K562 (cell line): ENCODE data around the gene WDR35. TPM values are rescaled to one million over a fixed set of nuclear protein-coding genes. Genes with fewer than 3 reads are reported as not detected.
A peak's percentile ranks its signal among the peaks of the same experiment; 100 is the strongest.

Experiments
- HCFC1 ChIP-seq: IDR thresholded peaks from 2 replicates; pipeline ENCODE4 v1.6.1; 2012; ENCODE audit warnings: low read depth, low read length, improper control_type of control experiment
- HNRNPUL1 ChIP-seq: fragments of 200-400 bp; formaldehyde crosslinking; IDR thresholded peaks from 2 replicates; pipeline ENCODE4 v1.6.1; 2017; ENCODE audit warnings: low read length
- L3MBTL2 ChIP-seq: fragments of 450-650 bp; IDR thresholded peaks from 2 replicates; pipeline ENCODE4 v1.6.1; 2016; ENCODE audit warnings: mild to moderate bottlenecking, moderate library complexity
- MED1 ChIP-seq: sonication (generic); formaldehyde crosslinking; IDR thresholded peaks from 2 replicates; pipeline ENCODE4 v1.8.1; 2023; ENCODE audit warnings: missing genetic modification reagents, borderline replicate concordance
- MEF2D ChIP-seq: conservative IDR thresholded peaks from 2 replicates; pipeline ENCODE4 v1.6.1; 2016; ENCODE audit warnings: low read depth, missing genetic modification characterization, missing compliant biosample characterization
- MYNN ChIP-seq, 2 experiments: sonication (generic); formaldehyde crosslinking in 1 of 2; IDR thresholded peaks; 2 replicates each; pipeline versions ENCODE4 v1.5.0 to v1.6.1; 2016 to 2020; ENCODE audit warnings: antibody characterized with exemption in 1 of 2, missing genetic modification reagents in 1 of 2
- NFYB ChIP-seq: IDR thresholded peaks from 2 replicates; pipeline ENCODE4 v1.6.1; 2011; ENCODE audit warnings: mild to moderate bottlenecking, moderate library complexity; ENCODE audit not compliant: insufficient read length; ENCODE audit errors: extremely low read depth
- PHF8 ChIP-seq: fragments of 200-600 bp; sonication (generic); IDR thresholded peaks from 2 replicates; pipeline ENCODE4 v1.6.1; 2012; ENCODE audit warnings: mixed run types, mild to moderate bottlenecking, inconsistent platforms, low read length, moderate library complexity, borderline replicate concordance
- RBBP5 ChIP-seq: fragments of 200-600 bp; sonication (generic); IDR thresholded peaks from 2 replicates; pipeline ENCODE4 v1.6.1; 2012; ENCODE audit warnings: borderline replicate concordance, mild to moderate bottlenecking, low read length, control low read depth, inconsistent platforms; ENCODE audit not compliant: insufficient read depth, poor library complexity, severe bottlenecking
- TGIF2 ChIP-seq: sonication (generic); formaldehyde crosslinking; IDR thresholded peaks from 2 replicates; pipeline ENCODE4 v1.8.1; 2022; ENCODE audit warnings: mild to moderate bottlenecking, missing genetic modification reagents, moderate library complexity
- ZNF140 ChIP-seq: fragments of 250-450 bp; sonication (Bioruptor Pico); IDR thresholded peaks from 2 replicates; pipeline ENCODE4 v1.8.0; 2021; ENCODE audit warnings: moderate library complexity, mild to moderate bottlenecking, inconsistent platforms
- polyA plus RNA-seq, 8 experiments: library from polyadenylated mRNA; depleted of rRNA in 4 of 8; stranded (reverse) in 5 of 8; unstranded in 3 of 8; fragments of >200 nt; fragmentation: Nextera tagmentation in 2 of 8; fragmentation: Illumina TruSeq in 1 of 8; extraction: Ambion mirVana in 2 of 8; extraction: Trizol in 1 of 8; gene quantifications; 2 replicates each; pipeline versions ENCODE4 v1.2.1 to v1.2.3, GENCODE V29; 2011 to 2014; ENCODE audit warnings: inconsistent platforms in 1 of 8, missing spikeins in 1 of 8
- total RNA-seq, 7 experiments: library from RNA; depleted of rRNA in 6 of 7; stranded (reverse); fragments of >200 nt in 6 of 7; fragmentation: Illumina TruSeq in 2 of 7; extraction: Trizol in 2 of 7; gene quantifications; 2 replicates each; pipeline versions ENCODE4 v1.2.1 to v1.2.3, GENCODE V29; 2011 to 2021; ENCODE audit warnings: low replicate concordance in 1 of 7
- TF ChIP-seq, protein P1 (sequence below): sonication (generic); formaldehyde crosslinking; IDR thresholded peaks from 2 replicates; pipeline ENCODE4 v1.8.0; 2023; ENCODE audit warnings: missing genetic modification reagents, mild to moderate bottlenecking, borderline replicate concordance
- TF ChIP-seq, protein P2 (sequence below): sonication (generic); formaldehyde crosslinking; IDR thresholded peaks from 2 replicates; pipeline ENCODE4 v1.8.0; 2022; ENCODE audit warnings: missing genetic modification reagents, mild to moderate bottlenecking, borderline replicate concordance
- TF ChIP-seq, protein P3 (sequence below): sonication (generic); formaldehyde crosslinking; IDR thresholded peaks from 2 replicates; pipeline ENCODE4 v1.8.0; 2022; ENCODE audit warnings: mild to moderate bottlenecking, missing genetic modification reagents

The WDR35 gene
- total and polyA plus RNA-seq, 9 of the 15 experiments (the other 6 are each of a cell fraction or from before 2014, with no cell fraction given): 3.3 to 13.1 (median 8.0) TPM

DNA sequence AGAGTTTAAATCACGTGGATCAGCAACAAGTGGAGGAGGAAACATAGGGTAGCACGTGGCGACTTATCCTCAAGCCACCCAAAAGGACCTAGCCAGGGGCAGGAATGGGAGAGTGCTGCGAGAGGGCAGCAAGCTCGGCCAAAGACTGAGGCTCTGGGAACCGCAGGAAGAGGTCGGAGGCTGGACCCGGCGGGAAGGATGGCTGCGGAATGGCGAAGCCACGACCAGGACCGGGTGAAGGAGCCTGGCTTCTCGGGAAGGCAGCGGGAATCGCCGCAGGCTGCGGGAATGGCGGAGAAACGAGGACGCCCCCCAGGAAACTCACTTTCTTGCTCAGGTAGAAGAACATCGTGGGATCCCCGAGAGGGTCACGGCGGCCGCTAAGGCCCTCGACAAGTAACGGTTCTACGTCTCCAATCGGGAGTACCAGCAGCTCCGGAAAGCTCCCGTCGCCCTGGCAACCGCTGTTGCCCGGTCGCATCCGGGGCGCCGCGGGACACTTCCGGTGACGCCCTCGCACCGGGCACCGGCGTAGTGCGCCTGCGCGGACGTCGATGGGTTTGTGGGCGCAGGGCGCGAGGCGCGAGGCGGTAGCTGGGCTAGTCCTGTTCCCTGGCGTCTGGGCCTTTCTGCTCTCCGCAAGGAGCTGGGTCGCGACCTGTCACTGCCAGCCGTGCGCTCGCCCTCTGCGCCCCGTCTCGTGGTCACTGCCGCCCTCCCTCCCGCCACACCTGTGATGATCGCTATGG, at the start of gene WDR35 (continued):
- TF ChIP-seq L3MBTL2: peak; percentile 96
- peak; percentile 81 for TF ChIP-seq RBBP5
- no peak for TF ChIP-seq MYNN (IDR thresholded peaks at IDR 0.05)
- TF ChIP-seq MYNN (CRISPR knock-in tag; IDR thresholded peaks at IDR 0.05): no peak
- TF ChIP-seq MEF2D (tag): no peak
- TF ChIP-seq PHF8: peak; percentile 45; the same call in 1 of the 2 replicates
- no peak for TF ChIP-seq NFYB
- TF ChIP-seq MED1 (CRISPR knock-in tag): no peak
- 0 out of 2 replicates have a peak, but pooled peaks have one; percentile 14 for TF ChIP-seq HCFC1
- TF ChIP-seq, protein P1, sequence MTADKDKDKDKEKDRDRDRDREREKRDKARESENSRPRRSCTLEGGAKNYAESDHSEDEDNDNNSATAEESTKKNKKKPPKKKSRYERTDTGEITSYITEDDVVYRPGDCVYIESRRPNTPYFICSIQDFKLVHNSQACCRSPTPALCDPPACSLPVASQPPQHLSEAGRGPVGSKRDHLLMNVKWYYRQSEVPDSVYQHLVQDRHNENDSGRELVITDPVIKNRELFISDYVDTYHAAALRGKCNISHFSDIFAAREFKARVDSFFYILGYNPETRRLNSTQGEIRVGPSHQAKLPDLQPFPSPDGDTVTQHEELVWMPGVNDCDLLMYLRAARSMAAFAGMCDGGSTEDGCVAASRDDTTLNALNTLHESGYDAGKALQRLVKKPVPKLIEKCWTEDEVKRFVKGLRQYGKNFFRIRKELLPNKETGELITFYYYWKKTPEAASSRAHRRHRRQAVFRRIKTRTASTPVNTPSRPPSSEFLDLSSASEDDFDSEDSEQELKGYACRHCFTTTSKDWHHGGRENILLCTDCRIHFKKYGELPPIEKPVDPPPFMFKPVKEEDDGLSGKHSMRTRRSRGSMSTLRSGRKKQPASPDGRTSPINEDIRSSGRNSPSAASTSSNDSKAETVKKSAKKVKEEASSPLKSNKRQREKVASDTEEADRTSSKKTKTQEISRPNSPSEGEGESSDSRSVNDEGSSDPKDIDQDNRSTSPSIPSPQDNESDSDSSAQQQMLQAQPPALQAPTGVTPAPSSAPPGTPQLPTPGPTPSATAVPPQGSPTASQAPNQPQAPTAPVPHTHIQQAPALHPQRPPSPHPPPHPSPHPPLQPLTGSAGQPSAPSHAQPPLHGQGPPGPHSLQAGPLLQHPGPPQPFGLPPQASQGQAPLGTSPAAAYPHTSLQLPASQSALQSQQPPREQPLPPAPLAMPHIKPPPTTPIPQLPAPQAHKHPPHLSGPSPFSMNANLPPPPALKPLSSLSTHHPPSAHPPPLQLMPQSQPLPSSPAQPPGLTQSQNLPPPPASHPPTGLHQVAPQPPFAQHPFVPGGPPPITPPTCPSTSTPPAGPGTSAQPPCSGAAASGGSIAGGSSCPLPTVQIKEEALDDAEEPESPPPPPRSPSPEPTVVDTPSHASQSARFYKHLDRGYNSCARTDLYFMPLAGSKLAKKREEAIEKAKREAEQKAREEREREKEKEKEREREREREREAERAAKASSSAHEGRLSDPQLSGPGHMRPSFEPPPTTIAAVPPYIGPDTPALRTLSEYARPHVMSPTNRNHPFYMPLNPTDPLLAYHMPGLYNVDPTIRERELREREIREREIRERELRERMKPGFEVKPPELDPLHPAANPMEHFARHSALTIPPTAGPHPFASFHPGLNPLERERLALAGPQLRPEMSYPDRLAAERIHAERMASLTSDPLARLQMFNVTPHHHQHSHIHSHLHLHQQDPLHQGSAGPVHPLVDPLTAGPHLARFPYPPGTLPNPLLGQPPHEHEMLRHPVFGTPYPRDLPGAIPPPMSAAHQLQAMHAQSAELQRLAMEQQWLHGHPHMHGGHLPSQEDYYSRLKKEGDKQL (CRISPR knock-in tag): no peak
- TF ChIP-seq HNRNPUL1: no peak
- TF ChIP-seq ZNF140 (CRISPR knock-in tag): no peak
- no peak for TF ChIP-seq TGIF2
- TF ChIP-seq, protein P2, sequence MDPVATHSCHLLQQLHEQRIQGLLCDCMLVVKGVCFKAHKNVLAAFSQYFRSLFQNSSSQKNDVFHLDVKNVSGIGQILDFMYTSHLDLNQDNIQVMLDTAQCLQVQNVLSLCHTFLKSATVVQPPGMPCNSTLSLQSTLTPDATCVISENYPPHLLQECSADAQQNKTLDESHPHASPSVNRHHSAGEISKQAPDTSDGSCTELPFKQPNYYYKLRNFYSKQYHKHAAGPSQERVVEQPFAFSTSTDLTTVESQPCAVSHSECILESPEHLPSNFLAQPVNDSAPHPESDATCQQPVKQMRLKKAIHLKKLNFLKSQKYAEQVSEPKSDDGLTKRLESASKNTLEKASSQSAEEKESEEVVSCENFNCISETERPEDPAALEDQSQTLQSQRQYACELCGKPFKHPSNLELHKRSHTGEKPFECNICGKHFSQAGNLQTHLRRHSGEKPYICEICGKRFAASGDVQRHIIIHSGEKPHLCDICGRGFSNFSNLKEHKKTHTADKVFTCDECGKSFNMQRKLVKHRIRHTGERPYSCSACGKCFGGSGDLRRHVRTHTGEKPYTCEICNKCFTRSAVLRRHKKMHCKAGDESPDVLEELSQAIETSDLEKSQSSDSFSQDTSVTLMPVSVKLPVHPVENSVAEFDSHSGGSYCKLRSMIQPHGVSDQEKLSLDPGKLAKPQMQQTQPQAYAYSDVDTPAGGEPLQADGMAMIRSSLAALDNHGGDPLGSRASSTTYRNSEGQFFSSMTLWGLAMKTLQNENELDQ: no peak
- TF ChIP-seq, protein P3, sequence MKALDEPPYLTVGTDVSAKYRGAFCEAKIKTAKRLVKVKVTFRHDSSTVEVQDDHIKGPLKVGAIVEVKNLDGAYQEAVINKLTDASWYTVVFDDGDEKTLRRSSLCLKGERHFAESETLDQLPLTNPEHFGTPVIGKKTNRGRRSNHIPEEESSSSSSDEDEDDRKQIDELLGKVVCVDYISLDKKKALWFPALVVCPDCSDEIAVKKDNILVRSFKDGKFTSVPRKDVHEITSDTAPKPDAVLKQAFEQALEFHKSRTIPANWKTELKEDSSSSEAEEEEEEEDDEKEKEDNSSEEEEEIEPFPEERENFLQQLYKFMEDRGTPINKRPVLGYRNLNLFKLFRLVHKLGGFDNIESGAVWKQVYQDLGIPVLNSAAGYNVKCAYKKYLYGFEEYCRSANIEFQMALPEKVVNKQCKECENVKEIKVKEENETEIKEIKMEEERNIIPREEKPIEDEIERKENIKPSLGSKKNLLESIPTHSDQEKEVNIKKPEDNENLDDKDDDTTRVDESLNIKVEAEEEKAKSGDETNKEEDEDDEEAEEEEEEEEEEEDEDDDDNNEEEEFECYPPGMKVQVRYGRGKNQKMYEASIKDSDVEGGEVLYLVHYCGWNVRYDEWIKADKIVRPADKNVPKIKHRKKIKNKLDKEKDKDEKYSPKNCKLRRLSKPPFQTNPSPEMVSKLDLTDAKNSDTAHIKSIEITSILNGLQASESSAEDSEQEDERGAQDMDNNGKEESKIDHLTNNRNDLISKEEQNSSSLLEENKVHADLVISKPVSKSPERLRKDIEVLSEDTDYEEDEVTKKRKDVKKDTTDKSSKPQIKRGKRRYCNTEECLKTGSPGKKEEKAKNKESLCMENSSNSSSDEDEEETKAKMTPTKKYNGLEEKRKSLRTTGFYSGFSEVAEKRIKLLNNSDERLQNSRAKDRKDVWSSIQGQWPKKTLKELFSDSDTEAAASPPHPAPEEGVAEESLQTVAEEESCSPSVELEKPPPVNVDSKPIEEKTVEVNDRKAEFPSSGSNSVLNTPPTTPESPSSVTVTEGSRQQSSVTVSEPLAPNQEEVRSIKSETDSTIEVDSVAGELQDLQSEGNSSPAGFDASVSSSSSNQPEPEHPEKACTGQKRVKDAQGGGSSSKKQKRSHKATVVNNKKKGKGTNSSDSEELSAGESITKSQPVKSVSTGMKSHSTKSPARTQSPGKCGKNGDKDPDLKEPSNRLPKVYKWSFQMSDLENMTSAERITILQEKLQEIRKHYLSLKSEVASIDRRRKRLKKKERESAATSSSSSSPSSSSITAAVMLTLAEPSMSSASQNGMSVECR (CRISPR knock-in tag): peak; percentile 52; the same call in 1 of the 2 replicates
